Mesothelial cell of epicardium (in vitro differentiated cells): ENCODE measurements around the gene PLXDC2. TPM values are rescaled to one million over a fixed set of nuclear protein-coding genes. Genes with fewer than 3 reads are reported as not detected.

Experiments
- DNase-seq, 2 experiments: peaks; one replicate each; pipeline ENCODE4 v3.0.0; 2021; ENCODE audit warnings: low spot score in 2 of 2; ENCODE audit not compliant: unreplicated experiment in 2 of 2
- H3K27ac Mint-ChIP-seq: 2 replicates; pipeline ENCODE4 v1.8.0; 2021; ENCODE audit warnings: mixed read lengths
- H3K27me3 Mint-ChIP-seq: 2 replicates; pipeline ENCODE4 v1.8.0; 2021; ENCODE audit warnings: low read depth, mixed read lengths
- H3K36me3 Mint-ChIP-seq: 2 replicates; pipeline ENCODE4 v1.8.0; 2021; ENCODE audit warnings: mixed read lengths
- H3K4me1 Mint-ChIP-seq: 2 replicates; pipeline ENCODE4 v1.8.0; 2021; ENCODE audit warnings: mixed read lengths
- H3K4me3 Mint-ChIP-seq: 2 replicates; pipeline ENCODE4 v1.8.0; 2021; ENCODE audit warnings: mild to moderate bottlenecking, moderate library complexity, mixed read lengths
- H3K9me3 Mint-ChIP-seq: 2 replicates; pipeline ENCODE4 v1.8.0; 2021; ENCODE audit warnings: mixed read lengths
- total RNA-seq: library from RNA; stranded (reverse); gene quantifications from 3 replicates; pipeline ENCODE4 v1.2.1, GENCODE V29; 2021
- TF ChIP-seq, protein P1 (sequence below): fragments of 200-600 bp; sonication (generic); IDR thresholded peaks from one replicate; pipeline ENCODE4 v1.5.0; 2021; ENCODE audit warnings: antibody characterized with exemption; ENCODE audit not compliant: unreplicated experiment

Gene PLXDC2
- total RNA-seq, 1 donor from 2014 or later = 60.0 TPM

DNA sequence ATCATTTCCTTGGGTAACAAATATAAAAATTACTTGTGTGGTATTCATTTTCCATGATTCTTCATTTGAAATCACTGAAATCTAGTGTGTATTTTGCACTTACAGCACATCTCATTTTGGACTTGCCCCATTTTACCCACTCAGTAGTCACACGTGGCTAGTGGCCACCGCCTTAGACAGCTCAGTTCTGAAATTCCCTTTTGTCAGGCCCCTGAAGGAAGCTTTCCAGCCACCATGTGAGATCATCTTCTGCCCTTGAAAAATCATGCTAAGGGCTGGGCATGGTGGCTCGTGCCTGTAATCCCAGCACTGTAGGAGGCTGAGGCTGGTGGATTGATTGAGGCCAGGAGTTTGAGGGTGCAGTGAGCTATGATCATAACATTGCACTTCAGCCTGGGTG lies 79.3 kb downstream of the PLXDC2 start:
- H3K4me3 Mint-ChIP-seq = no peak overlapping the region
- peaks cover 12% of the 10 kb centered on the region for H3K9me3 Mint-ChIP-seq
- DNase-seq = no peak

DNA sequence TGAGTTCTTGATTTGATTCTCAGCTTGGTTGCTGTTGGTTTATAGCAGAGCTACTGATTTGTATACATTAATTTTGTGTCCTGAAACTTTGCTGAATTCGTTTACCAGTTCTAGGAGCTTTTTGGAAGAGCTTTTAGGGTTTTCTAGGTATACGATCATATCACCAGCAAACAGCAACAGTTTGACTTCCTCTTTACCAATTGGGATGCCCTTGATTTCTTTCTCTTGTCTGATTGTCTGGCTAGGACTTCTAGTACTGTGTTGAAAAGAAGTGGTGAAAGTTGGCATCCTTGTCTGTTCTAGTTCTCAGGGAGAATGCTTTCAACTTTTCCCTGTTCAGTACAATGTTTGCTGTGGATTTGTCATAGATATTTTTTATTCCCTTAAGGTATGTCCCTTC lies 86.2 kb downstream of the PLXDC2 start:
- H3K4me1 Mint-ChIP-seq = peaks cover 17% of the 10 kb centered on the region
- H3K27ac Mint-ChIP-seq = no peak overlapping the region

More for the DNA sequence above, 79.3 kb downstream of the PLXDC2 start:
- H3K4me1 Mint-ChIP-seq = peaks cover 7% of the 10 kb centered on the region
- H3K36me3 Mint-ChIP-seq = peaks cover 6% of the 10 kb centered on the region
- no peak overlapping the region for H3K27ac Mint-ChIP-seq
- TF ChIP-seq, protein P1, sequence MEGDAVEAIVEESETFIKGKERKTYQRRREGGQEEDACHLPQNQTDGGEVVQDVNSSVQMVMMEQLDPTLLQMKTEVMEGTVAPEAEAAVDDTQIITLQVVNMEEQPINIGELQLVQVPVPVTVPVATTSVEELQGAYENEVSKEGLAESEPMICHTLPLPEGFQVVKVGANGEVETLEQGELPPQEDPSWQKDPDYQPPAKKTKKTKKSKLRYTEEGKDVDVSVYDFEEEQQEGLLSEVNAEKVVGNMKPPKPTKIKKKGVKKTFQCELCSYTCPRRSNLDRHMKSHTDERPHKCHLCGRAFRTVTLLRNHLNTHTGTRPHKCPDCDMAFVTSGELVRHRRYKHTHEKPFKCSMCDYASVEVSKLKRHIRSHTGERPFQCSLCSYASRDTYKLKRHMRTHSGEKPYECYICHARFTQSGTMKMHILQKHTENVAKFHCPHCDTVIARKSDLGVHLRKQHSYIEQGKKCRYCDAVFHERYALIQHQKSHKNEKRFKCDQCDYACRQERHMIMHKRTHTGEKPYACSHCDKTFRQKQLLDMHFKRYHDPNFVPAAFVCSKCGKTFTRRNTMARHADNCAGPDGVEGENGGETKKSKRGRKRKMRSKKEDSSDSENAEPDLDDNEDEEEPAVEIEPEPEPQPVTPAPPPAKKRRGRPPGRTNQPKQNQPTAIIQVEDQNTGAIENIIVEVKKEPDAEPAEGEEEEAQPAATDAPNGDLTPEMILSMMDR = no peak
- H3K27me3 Mint-ChIP-seq = no peaks in the 10 kb centered on the region

DNA sequence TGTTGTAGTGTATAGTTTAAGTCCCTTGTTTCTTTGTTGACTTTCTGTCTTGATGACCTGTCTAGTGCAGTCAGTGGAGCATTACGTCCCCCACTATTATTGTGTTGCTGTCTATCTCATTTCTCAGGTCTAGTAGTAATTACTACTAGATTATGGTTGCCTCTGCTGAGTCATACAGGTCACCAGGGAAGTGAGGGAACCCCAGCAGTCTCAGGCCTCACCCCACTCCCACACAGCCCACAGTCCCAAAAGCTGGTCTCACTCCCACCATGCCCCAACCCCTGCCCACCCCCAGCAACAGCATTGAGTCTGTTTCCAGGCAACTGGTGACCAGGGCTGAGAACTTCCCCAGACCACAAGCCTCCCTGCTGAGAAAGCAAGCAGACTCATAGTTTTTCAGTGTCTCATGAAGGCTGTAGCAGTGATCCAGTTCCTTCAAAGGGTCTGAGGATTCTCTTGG lies 88.0 kb downstream of the PLXDC2 start:
- Mint-ChIP-seq H3K4me3 (no peak overlapping the region), H3K27ac (no peak overlapping the region), H3K27me3 (no peaks in the 10 kb centered on the region), H3K9me3 (peaks cover 27% of the 10 kb centered on the region), H3K4me1 (peaks cover 32% of the 10 kb centered on the region), H3K36me3 (peaks cover 21% of the 10 kb centered on the region)
- no peak for DNase-seq
- TF ChIP-seq, protein P1 = no peak

More for the DNA sequence above, 86.2 kb downstream of the PLXDC2 start:
- H3K9me3 Mint-ChIP-seq = peaks cover 27% of the 10 kb centered on the region
- DNase-seq = no peak
- H3K4me3 Mint-ChIP-seq = no peak overlapping the region
- peaks cover 21% of the 10 kb centered on the region for H3K36me3 Mint-ChIP-seq
- TF ChIP-seq, protein P1 = no peak
- H3K27me3 Mint-ChIP-seq = no peaks in the 10 kb centered on the region

DNA sequence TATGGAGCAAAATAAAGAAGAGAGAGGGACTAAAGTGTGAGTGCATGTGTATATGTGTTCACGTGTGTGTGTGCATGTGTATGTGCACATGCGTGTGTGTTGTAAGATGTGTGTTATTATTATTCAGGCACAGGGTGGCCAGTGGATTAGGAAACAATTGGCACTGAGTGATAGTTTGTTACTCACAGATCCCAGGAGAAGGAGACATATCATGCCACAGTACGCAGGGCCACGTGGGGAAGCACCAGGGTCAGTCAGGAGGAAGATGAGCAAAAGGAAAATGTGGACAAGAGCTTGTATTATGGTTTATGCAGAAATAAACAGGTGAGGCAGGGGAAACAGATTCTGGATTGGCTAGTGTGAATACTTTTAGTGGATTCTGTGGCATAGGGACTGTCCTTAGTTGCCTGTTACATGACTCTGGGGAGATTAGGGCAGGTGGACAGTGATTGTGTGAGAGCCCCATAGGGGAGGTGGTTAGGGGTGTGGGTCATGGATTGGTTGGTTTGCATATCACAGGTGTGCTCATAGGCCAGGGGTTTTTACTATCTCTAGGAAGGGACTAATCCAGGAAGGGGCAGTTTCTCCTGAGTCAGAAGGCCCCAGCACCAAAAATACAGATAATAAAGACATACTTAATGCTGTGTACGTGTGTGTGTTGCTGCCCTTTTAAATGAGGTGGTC lies 90.0 kb downstream of the PLXDC2 start:
- TF ChIP-seq, protein P1 = no peak
- no peaks in the 10 kb centered on the region for H3K27me3 Mint-ChIP-seq
- H3K4me3 Mint-ChIP-seq = no peak overlapping the region
- peaks cover 49% of the 10 kb centered on the region for H3K4me1 Mint-ChIP-seq
- peaks cover 19% of the 10 kb centered on the region for H3K9me3 Mint-ChIP-seq
- H3K27ac Mint-ChIP-seq = peak overlapping the region; percentile 66
- DNase-seq = no peak
- H3K36me3 Mint-ChIP-seq = peaks cover 15% of the 10 kb centered on the region

DNA sequence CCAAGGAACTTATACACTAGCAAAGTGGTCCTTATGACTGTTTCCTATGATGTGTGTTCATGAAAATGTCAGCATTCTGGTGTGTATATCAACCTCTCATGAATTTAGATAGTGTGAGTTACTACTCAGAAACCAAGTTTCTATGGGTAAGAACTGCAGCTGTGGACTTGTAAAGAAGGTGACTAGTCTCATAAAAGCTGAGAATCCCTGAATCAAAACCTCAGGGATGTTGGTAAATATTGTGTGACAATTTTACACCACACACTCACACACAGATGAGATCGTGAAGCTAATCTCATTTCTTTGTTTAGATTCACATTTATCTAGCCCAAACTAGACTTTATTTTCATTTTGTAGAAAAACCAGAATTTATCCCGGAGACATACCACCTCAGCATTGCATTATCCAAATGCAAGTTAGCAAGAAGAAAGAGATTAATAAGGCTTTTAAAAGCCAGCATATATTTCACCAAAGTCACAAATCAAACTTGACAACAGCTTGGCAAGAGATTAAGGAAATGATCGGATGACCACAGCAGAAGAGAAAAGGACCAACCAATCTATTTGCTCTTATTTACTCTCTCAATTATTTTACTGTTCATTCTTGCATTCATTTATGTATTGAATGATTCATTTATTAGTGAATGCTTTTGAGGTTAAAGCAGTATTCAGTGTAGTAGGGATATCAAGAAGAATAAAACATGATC lies 92.9 kb downstream of the PLXDC2 start:
- DNase-seq = no peak
- H3K4me1 Mint-ChIP-seq = peaks cover 71% of the 10 kb centered on the region
- H3K27me3 Mint-ChIP-seq = no peaks in the 10 kb centered on the region
- no peak overlapping the region for H3K4me3 Mint-ChIP-seq
- peaks cover 2% of the 10 kb centered on the region for H3K36me3 Mint-ChIP-seq
- TF ChIP-seq, protein P1 = no peak
- H3K9me3 Mint-ChIP-seq = peaks cover 3% of the 10 kb centered on the region
- peak overlapping the region; percentile 84 for H3K27ac Mint-ChIP-seq
